Activated T-cell treated with anti-CD3 and anti-CD28 coated beads for 4 hours (primary cell): ENCODE measurements around the gene HBZ.
"Not testable (repeated sequence)": the region's sequence is repeated elsewhere in the genome, so short reads cannot be mapped to it uniquely, and the experiment has no call there.

Source experiments
- DNase-seq: peaks from one replicate; pipeline ENCODE4 v3.0.0-alpha.2; 2020

HBZ gene

GRCh38 chr16:152141-153128, at the start of gene HBZ:
Gene HBZ, plus strand, starts transcription at chr16:152644. Its CDS starts 266 bp downstream, at chr16:152910.
- no peak for DNase-seq

- DNase-seq = no peak
These were observed 48.1 kb upstream of the HBZ start for GRCh38 chr16:104355-104754.

- DNase-seq = no peak
These were observed 47.5 kb upstream of the HBZ start for GRCh38 chr16:104928-105327.

GRCh38 chr16:105521-105920, 46.9 kb upstream of the HBZ start:
- no peak for DNase-seq

GRCh38 chr16:106623-107324, 45.7 kb upstream of the HBZ start:
- peak; percentile 33 for DNase-seq

GRCh38 chr16:112153-112840, 40.1 kb upstream of the HBZ start:
- no peak for DNase-seq

- no peak for DNase-seq
These were observed 38.1 kb upstream of the HBZ start for GRCh38 chr16:114327-114726.

- no peak for DNase-seq
These were observed 36.4 kb upstream of the HBZ start for GRCh38 chr16:116015-116414.

- DNase-seq = peak; percentile 60
These were observed 34.8 kb upstream of the HBZ start for GRCh38 chr16:117379-118365.

- DNase-seq = no peak
These were observed 33.6 kb upstream of the HBZ start for GRCh38 chr16:118857-119256.

- no peak for DNase-seq
These were observed 33.1 kb upstream of the HBZ start for GRCh38 chr16:119295-119694.

- DNase-seq = no peak
These were observed 32.5 kb upstream of the HBZ start for GRCh38 chr16:119835-120491.

- DNase-seq = no peak
These were observed 31.7 kb upstream of the HBZ start for GRCh38 chr16:120756-121155.

GRCh38 chr16:122361-122760, 30.1 kb upstream of the HBZ start:
- DNase-seq = no peak

- not testable (repeated sequence) for DNase-seq
These were observed 28.7 kb upstream of the HBZ start for GRCh38 chr16:123558-124350.

- DNase-seq = no peak
These were observed 27.4 kb upstream of the HBZ start for GRCh38 chr16:125011-125410.

- DNase-seq = no peak
These were observed 23.4 kb upstream of the HBZ start for GRCh38 chr16:129075-129474.

- no peak for DNase-seq
These were observed 21.8 kb upstream of the HBZ start for GRCh38 chr16:130533-131173.

GRCh38 chr16:132120-132519, 20.3 kb upstream of the HBZ start:
- no peak for DNase-seq

- no peak for DNase-seq
These were observed 18.7 kb upstream of the HBZ start for GRCh38 chr16:133716-134115.
